GM12801 (cell line): Measurements from ENCODE around the gene FBXO3.

Experiments used
- CTCF ChIP-seq: IDR thresholded peaks from one replicate; pipeline ENCODE4 v1.5.1; 2011; ENCODE audit warnings: control low read depth; ENCODE audit not compliant: insufficient read length; ENCODE audit errors: extremely low read depth

Gene FBXO3

GRCh38 chr11:33743291-33743690 is 31.0 kb downstream of the FBXO3 start:
- TF ChIP-seq CTCF = no peak

DNA sequence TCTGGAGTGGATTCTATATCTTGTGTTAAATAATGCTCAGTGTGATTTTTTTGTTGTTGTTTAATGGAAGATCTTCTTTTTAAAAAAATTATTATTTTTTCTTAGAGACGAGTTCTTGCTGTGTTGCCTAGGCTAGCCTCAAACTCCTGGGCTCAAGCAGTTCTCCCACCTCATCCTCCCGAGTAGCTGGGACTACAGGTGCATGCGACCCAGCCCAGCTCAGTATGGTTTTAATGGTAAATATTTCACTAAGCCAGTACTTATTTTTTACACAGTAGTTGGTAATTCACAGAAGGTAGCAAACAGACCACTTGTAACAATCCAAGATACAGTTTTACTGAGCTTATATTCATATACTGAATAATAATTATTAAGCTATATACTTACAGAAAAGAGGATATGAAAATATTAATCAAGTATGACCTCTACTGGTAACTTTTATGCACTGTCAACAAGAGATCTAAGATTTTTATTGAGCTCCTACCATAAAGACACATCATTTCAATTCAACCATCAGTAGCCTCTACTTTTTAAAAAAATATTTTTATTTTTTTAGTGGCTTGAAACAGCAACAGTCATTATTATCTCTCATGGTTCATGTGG is 32.0 kb downstream of the FBXO3 start:
- TF ChIP-seq CTCF = no peak

- TF ChIP-seq CTCF = no peak
Measured at GRCh38 chr11:33741806-33742205, 32.5 kb downstream of the FBXO3 start.

GRCh38 chr11:33737362-33737821 is 36.9 kb downstream of the FBXO3 start:
- TF ChIP-seq CTCF = no peak

GRCh38 chr11:33736148-33736812 is 38.0 kb downstream of the FBXO3 start, which contains the start of gene CD59:
Gene CD59, minus strand, starts transcription at chr11:33736423. Its CDS starts 13,978 bp downstream, at chr11:33722445.
- TF ChIP-seq CTCF = no peak

DNA sequence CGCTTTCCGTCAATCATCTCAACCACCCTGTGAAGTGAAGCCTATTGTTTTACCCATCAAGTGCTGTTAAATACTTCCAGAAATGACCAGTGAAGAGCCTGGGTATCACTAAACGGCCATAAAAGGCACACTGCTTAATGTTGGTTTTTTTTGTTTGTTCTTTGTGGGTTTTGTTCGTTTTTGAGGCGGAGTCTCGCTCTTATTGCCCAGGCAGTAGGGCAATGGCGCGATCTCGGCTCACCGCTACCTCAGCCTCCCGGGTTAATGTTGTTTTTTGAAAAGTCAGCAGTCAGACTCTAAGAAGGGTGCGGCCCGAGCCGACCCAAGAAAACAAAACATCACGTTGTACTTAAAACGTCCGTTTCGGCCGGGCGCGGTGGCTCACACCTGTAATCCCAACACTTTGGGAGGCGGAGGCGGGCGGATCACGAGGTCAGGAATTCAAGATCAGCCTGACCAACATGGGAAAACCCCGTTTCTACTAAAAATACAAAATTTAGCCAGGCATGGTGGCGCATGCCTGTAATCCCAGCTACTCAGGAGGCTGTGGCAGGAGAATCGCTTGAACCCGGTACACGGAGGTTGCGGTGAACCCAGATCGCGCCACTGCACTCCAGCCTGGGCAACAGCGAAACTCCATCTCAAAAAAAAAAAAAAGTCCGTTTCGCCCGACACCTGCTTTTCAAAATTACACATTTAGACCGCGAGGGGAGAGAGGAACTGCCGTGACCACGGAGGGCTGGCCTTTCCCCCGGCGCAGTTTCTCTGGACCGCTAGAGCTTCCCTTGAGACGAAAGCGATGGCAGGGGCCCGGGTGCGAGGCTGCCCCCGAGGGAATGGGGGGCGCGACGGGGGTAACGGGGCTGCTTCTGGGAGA is 38.8 kb downstream of the FBXO3 start:
- TF ChIP-seq CTCF = no peak
